ENCODE data around the gene AFG1L. TPM values are rescaled to one million over a fixed set of nuclear protein-coding genes. Genes with fewer than 3 reads are reported as not detected.
A peak's percentile ranks its signal among the peaks of the same experiment; 100 is the strongest.

Gene AFG1L
- total RNA-seq, 3 donors from 2014 or later (not counting 1 experiment from before 2014, with no cell fraction given), result 4.8 to 9.2 (median 5.2) TPM

DNA sequence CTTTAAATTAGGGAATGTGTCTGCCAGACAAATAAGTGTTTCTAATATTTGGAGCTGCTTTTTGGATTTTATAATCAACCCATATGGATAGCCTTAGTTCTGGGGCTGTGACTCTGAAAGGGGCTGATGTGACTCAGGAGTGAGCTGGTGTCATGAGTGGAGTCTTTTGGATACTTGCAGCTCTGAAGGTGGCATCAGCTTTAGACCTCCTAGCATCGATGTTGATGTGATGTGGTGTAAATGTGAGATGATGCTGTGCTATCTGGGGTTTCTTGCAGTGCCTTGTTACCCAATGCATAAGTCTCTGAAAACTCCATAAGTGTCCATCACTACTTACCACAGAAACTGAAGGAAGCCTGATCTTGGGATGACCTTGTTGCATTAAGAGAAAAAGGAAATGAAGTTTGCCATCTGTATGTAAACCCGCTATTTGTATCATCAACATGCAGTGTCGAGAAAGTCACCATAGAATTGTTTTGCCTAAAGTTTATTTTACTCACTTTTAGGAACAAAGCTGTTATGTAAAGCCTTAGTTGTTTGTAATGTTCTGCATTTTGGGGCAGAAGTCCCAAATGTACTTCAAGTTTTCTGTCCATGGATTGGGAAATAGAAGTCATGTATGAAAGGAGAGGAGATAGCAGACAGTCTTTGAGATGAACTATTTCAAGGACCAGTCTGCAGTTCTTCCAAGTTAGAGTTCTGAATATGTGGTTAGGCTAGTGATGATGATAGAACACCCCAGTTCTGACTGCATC is 273.9 kb downstream of the AFG1L start:
- Histone ChIP-seq H3K36me3 (ENCODE audit: control insufficient read depth, insufficient read depth, low read length) (peaks cover 33% of the 10 kb centered on the region), H3K9me3 (ENCODE audit: control insufficient read depth, insufficient read depth, low read length) (no peaks in the 10 kb centered on the region), H3K4me1 (ENCODE audit: control insufficient read depth, insufficient read depth, low read length) (peaks cover 25% of the 10 kb centered on the region), H3K4me3 (ENCODE audit: low read length) (no peak overlapping the region), H3K27me3 (ENCODE audit: control insufficient read depth, insufficient read depth, low read length) (no peaks in the 10 kb centered on the region), H3K27ac (ENCODE audit: low read length) (no peak overlapping the region)
- H3K36me3 Mint-ChIP-seq, result peaks cover 10% of the 10 kb centered on the region
- peaks cover 68 to 70% of the 10 kb centered on the region in 2 donors for H3K4me1 Mint-ChIP-seq
- intact Hi-C loops (cut with micrococcal nuclease), result loop anchor here (1.0 to 5.0 kb wide), 3 partner anchors 8 to 69 kb away; partner anchors contain the start of gene FOXO3
- no peak for TF ChIP-seq CTCF (IDR thresholded peaks at IDR 0.05)
- ATAC-seq (peak; percentile 39 to 59 (median 46)), DNase-seq (no peak)
- H3K27me3 Mint-ChIP-seq (ENCODE audit: low read depth in 2 of 2), result no peaks in the 10 kb centered on the region
- H3K27ac Mint-ChIP-seq, result peak overlapping the region; percentile 60 to 66
- WGBS (ENCODE audit: insufficient coverage), result 81% methylated on average over 3 of the region's 3 CpGs
- H3K4me3 Mint-ChIP-seq, result peak overlapping the region; percentile 79
- no peaks in the 10 kb centered on the region for H3K9me3 Mint-ChIP-seq

DNA sequence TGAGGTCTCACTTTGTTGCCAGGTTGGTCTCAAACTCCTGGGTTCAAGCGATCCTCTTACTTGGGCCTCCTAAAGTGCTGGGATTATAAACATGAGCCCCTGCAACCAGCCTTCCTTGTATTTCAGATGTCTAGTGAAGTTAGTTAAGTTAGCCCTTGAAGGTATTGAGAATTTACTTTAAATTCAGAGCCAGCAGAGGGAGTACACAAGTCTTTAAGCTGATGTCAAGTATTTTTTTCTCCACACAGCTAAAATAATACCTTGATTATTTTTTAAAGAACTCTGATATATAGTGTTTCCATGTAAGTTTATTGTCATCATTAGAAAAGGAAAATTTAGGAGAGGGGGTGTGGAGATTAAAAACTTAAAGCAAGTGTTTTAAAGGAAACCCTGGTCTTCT is 275.7 kb downstream of the AFG1L start:
- intact Hi-C loops (cut with micrococcal nuclease), result no loop called here
- no peak overlapping the region for H3K27ac ChIP-seq (ENCODE audit: low read length)
- peaks cover 22% of the 10 kb centered on the region for H3K4me1 ChIP-seq (ENCODE audit: control insufficient read depth, insufficient read depth, low read length)
- Mint-ChIP-seq H3K4me1 (peaks cover 66 to 67% of the 10 kb centered on the region in 2 donors), H3K9me3 (no peaks in the 10 kb centered on the region), H3K27me3 (ENCODE audit: low read depth in 2 of 2) (no peaks in the 10 kb centered on the region), H3K36me3 (peaks cover 10% of the 10 kb centered on the region), H3K27ac (no peak overlapping the region), H3K4me3 (no peak overlapping the region)
- H3K36me3 ChIP-seq (ENCODE audit: control insufficient read depth, insufficient read depth, low read length), result peaks cover 33% of the 10 kb centered on the region
- ATAC-seq, result no peak
- no peak overlapping the region for H3K4me3 ChIP-seq (ENCODE audit: low read length)
- DNase-seq, result no peak
- 100% methylated on average over 1 of the region's 1 CpG for WGBS (ENCODE audit: insufficient coverage)
- no peak for TF ChIP-seq CTCF (IDR thresholded peaks at IDR 0.05)
- H3K9me3 ChIP-seq (ENCODE audit: control insufficient read depth, insufficient read depth, low read length), result no peaks in the 10 kb centered on the region
- no peaks in the 10 kb centered on the region for H3K27me3 ChIP-seq (ENCODE audit: control insufficient read depth, insufficient read depth, low read length)

DNA sequence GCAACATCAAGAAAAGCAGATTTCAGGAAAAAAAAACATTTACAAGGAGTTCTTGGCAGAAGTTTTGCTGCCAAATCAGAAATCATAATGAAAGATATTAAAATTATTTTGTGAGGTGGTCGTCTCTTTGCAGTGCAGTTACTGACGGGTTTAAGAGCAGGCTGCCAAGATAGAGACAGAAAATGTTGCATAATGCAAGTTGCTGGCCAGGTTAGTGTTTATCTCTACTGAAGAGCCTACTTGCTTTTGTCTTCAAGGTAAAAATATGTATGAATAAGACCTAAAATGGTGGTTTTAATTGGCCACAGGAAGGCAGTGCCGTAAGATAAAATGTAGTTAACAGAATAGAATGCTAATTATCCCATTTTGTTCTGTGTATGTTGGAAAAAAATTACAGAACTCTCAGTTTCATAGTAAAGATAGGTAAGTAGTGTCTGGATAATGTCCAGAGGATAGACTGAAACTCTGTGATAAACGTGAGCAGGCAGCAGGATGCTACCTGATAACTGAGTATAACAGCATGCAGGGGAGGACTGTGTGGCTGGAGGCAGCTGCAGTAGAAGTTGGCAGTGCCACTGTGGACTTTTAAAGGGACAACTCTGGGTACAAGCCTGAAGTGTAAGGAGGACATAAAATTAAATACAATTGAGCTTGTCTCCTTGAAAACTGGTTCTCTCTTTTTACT is 279.7 kb downstream of the AFG1L start:
- H3K36me3 Mint-ChIP-seq, result peaks cover 10% of the 10 kb centered on the region
- DNase-seq, result no peak
- Histone ChIP-seq H3K27me3 (ENCODE audit: control insufficient read depth, insufficient read depth, low read length) (no peaks in the 10 kb centered on the region), H3K4me3 (ENCODE audit: low read length) (no peak overlapping the region), H3K4me1 (ENCODE audit: control insufficient read depth, insufficient read depth, low read length) (no peaks in the 10 kb centered on the region), H3K27ac (ENCODE audit: low read length) (no peak overlapping the region), H3K36me3 (ENCODE audit: control insufficient read depth, insufficient read depth, low read length) (peaks cover 22% of the 10 kb centered on the region), H3K9me3 (ENCODE audit: control insufficient read depth, insufficient read depth, low read length) (no peaks in the 10 kb centered on the region)
- no peak overlapping the region for H3K27ac Mint-ChIP-seq
- 87% methylated on average over 4 of the region's 4 CpGs for WGBS (ENCODE audit: insufficient coverage)
- H3K4me1 Mint-ChIP-seq, result peaks cover 67 to 70% of the 10 kb centered on the region in 2 donors
- no peak for TF ChIP-seq CTCF (IDR thresholded peaks at IDR 0.05)
- no peak overlapping the region for H3K4me3 Mint-ChIP-seq
- no peaks in the 10 kb centered on the region for H3K9me3 Mint-ChIP-seq
- no peak for ATAC-seq
- intact Hi-C loops (cut with micrococcal nuclease), result no loop called here
- H3K27me3 Mint-ChIP-seq (ENCODE audit: low read depth in 2 of 2), result no peaks in the 10 kb centered on the region

Other genes with a start within 250 kb of the AFG1L start
- gene OSTM1, start 220.3 kb upstream of the AFG1L start, total RNA-seq, result 10 to 100 TPM; 39.2 to 56.9 (median 49.1) TPM
- not detected for gene NR2E1, start 129.0 kb upstream of the AFG1L start, total RNA-seq
- 10 to 100 TPM; 59.7 to 71.6 (median 70.6) TPM for gene SNX3, start 34.0 kb upstream of the AFG1L start, total RNA-seq